ENCODE results near the gene TMUB1.

Gene TMUB1

GRCh38 chr7:151083071-151083823 is at the start of gene TMUB1:
TMUB1 (minus strand) TSS chr7:151083493; CDS start chr7:151082563, 930 bp downstream.
- no peak for TF ChIP-seq CTCF (conservative IDR thresholded peaks at IDR 0.05)
- H3K27ac ChIP-seq: peak within 1 kb of the TSS; percentile 97

DNA sequence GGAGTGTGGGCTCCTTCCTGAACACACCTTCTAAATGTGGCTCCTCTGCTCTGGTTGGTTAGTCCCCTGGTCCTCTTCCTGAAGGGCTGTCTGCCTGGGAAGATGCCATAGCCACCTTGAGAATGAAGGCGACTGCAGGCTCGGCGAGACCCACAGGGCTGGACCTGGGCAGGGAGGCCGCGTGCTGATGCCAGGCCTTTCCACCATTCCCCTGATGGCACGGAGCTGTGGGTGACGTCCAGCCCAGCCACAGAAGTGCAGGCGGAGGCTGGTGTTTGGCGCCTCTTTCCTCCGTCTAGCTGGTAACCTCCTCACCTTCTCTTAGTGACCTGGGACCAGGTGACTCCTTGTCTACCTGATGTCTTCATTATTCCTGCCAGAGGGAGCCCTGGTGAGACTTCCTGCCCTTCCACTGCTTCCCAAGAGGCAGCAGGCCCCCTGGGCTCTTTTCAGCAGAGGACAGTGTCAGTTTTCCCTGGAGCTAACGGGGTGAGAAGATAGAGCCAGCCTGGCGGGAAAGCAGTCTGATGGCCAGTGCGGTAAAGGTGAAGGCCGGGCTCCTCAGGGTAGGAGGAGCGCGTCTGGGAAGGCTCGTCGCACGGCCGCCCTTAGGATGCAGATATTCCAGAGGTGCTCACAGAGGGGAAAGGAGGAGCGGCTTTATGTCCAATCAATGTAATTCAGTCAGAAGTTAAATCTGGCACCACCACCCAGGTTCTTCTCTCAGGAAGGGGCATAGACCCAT is 49.3 kb upstream of the TMUB1 start:
- TF ChIP-seq CTCF (conservative IDR thresholded peaks at IDR 0.05): no peak
- H3K27ac ChIP-seq: no peak overlapping the region

- TF ChIP-seq CTCF (conservative IDR thresholded peaks at IDR 0.05): no peak
- H3K27ac ChIP-seq: no peak overlapping the region
These were observed 48.5 kb upstream of the TMUB1 start for GRCh38 chr7:151131592-151132293.

- no peak overlapping the region for H3K27ac ChIP-seq
- TF ChIP-seq CTCF (conservative IDR thresholded peaks at IDR 0.05): no peak
These were observed 47.9 kb upstream of the TMUB1 start for GRCh38 chr7:151131224-151131591.

DNA sequence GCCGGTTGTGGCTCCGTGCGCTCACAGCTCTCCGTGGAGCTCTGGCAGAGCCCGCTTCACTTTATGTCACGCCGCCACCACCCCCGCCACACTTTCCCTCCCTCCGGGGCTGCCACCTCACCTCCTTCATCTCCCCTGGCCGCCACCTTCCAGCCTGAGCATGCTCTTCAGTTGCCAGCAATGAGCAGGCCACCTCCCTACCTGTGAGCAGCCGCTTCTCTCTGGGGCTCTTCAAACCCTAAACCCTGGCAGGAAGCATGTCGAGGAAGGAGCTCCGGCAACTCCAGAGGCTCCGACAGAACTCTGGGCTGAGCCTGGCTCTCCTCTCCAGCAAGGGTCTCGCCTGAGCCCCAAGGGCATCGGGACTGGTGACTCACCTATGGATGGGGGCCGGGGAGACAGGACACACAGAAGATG is 47.5 kb upstream of the TMUB1 start:
- no peak for TF ChIP-seq CTCF (conservative IDR thresholded peaks at IDR 0.05)
- H3K27ac ChIP-seq: no peak overlapping the region

DNA sequence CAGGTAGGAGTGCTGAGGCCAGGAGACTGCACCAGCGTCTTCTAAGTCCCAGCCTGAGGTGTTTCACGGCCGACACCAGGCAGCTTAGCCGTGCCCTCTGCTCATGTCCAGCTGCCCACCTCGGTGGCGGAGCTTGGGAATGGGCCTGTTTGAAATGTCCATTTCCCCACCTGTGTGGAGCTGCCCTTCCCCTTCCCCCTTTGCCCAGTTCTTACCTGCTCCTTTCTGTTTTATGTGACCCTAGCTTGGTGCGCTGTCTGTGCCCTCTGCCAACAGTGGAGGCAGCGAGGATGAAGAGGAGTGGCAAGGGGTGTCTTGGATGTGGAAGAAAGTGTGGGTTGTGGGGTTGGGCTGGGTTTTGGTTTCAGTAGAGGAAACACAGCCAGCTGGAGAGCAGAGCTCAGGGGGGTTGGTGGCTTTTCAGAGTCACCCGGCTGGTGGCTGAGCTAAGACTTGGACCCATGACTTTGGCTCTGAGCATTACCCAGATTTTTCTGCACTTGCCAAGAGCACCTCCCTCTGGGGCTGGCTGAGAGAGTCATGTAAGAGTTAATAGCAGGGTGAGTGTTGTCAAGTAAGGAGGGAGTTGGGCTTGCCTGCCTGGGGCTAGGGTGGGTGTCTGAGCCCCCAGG is 46.8 kb upstream of the TMUB1 start:
- TF ChIP-seq CTCF (conservative IDR thresholded peaks at IDR 0.05): no peak
- H3K27ac ChIP-seq: no peak overlapping the region
